Measurements from ENCODE around the gene MLC1.

Gene MLC1

DNA sequence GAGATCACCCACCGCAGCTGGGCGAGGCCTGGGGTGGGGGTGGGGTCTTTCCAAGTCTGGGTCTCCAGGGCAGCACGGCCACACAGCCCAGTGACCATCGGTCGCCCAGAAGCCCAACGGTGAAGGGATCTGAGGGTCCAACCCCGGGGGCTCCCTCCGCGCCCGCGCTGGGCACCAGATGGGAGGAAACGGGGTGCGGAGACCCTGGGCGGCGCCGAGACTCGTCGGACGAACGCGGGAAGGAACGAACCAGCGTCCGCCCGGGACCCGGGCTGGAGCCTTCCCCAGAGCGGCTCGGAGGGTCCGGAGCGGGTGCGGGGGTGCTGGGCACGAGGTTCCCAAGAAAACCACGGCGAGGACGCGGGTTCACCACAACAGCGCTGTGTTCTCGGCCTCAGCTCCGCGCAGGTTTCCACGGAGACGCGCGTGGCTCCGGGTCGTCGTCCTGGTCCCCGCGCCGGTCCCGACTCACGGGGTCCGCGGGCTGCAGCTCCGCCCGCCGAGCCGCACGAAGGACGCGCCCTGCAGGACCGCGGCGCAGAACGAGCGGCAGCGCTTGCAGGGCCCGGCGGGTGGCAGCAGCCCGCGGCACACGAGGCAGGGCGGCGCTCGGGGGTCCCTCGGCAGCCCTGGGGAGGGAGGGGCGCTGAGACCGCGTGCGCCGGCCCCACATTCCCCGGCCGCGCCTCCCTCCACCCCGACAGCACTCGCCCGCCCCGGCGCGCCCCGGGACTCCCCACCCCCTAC lies 70.4 kb downstream of the MLC1 start:
- Histone ChIP-seq H3K4me3 (ENCODE audit: low read length) (peak overlapping the region; percentile 51), H3K9ac (ENCODE audit: low read length) (no peak overlapping the region), H3K36me3 (ENCODE audit: control insufficient read depth, low read depth, low read length) (no peaks in the 10 kb centered on the region), H3K9me3 (ENCODE audit: control insufficient read depth, low read depth, low read length) (no peaks in the 10 kb centered on the region), H3K27ac (ENCODE audit: low read length) (no peak overlapping the region), H3K4me1 (ENCODE audit: control insufficient read depth, low read depth, low read length) (no peaks in the 10 kb centered on the region), H3K27me3 (ENCODE audit: control insufficient read depth, insufficient read depth, low read length) (peaks cover 83% of the 10 kb centered on the region)

- H3K9ac ChIP-seq (ENCODE audit: low read length), result no peak overlapping the region
- H3K4me1 ChIP-seq (ENCODE audit: control insufficient read depth, low read depth, low read length), result no peaks in the 10 kb centered on the region
- no peak overlapping the region for H3K4me3 ChIP-seq (ENCODE audit: low read length)
- no peaks in the 10 kb centered on the region for H3K36me3 ChIP-seq (ENCODE audit: control insufficient read depth, low read depth, low read length)
- H3K27me3 ChIP-seq (ENCODE audit: control insufficient read depth, insufficient read depth, low read length), result peaks cover 78% of the 10 kb centered on the region
- no peak overlapping the region for H3K27ac ChIP-seq (ENCODE audit: low read length)
- no peaks in the 10 kb centered on the region for H3K9me3 ChIP-seq (ENCODE audit: control insufficient read depth, low read depth, low read length)
Observed at GRCh38 chr22:50014053-50014501, 71.1 kb downstream of the MLC1 start.

DNA sequence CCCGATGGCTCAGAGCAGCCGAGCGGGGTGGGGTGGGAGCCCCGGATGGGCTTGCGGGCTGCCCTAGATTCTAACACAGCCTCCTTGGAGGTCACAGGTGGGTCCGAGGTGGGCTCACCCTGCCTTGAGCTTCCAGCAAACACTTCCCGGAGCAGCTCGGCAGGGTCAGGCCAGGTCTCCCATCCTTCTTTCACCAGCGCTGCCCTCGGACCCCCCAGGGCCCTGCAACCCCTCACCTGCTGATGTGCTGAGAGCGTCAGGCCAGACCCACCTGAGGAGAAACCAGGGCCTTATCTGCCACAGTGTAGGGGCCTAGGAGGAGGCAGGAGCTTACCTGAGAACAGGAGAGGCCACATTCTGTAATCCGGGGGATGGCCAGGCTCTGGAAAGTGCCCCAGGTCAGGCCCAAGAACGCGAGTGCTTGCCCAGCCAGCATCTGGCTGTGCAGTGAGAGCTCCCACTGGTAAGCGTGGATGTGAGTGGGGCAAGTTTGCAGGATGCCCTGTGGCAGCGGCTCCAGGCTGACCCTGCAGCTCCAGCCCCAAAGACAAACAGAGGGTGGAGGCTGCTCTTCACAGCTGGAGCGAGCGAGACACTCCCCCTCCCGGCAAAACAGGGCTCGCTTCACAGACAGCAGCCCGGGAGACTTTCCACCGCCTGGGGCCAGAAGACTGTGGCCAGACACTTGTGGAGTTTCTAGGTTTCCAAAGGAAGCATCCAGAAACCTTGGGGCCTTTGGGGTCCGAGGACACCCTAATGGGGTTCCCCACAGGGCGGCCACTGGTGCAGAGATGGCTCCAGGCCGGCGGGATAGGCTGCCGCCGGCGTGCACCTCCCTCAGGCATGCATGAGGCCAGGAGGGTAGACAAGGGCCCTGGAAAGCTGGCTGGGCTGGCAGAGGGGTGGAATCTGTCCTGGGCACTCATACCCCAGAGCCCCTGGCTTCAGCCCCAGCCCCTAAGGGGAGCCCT lies 72.7 kb downstream of the MLC1 start, which contains the start of gene IL17REL:
IL17REL (minus strand) TSS at position 555 of the 971 bp plus-strand sequence; CDS start at position 436, 119 bp downstream.
- Histone ChIP-seq H3K27ac (ENCODE audit: low read length) (no peak within 1 kb of the TSS), H3K4me3 (ENCODE audit: low read length) (no peak within 1 kb of the TSS), H3K27me3 (ENCODE audit: control insufficient read depth, insufficient read depth, low read length) (peaks cover 69% of the 10 kb centered on the region), H3K9ac (ENCODE audit: low read length) (no peak within 1 kb of the TSS), H3K4me1 (ENCODE audit: control insufficient read depth, low read depth, low read length) (no peaks in the 10 kb centered on the region), H3K36me3 (ENCODE audit: control insufficient read depth, low read depth, low read length) (no peaks in the 10 kb centered on the region), H3K9me3 (ENCODE audit: control insufficient read depth, low read depth, low read length) (no peaks in the 10 kb centered on the region)

GRCh38 chr22:50011447-50012210 lies 73.6 kb downstream of the MLC1 start:
- no peak overlapping the region for H3K4me3 ChIP-seq (ENCODE audit: low read length)
- H3K9me3 ChIP-seq (ENCODE audit: control insufficient read depth, low read depth, low read length), result no peaks in the 10 kb centered on the region
- H3K9ac ChIP-seq (ENCODE audit: low read length), result no peak overlapping the region
- no peaks in the 10 kb centered on the region for H3K36me3 ChIP-seq (ENCODE audit: control insufficient read depth, low read depth, low read length)
- H3K27ac ChIP-seq (ENCODE audit: low read length), result no peak overlapping the region
- no peaks in the 10 kb centered on the region for H3K4me1 ChIP-seq (ENCODE audit: control insufficient read depth, low read depth, low read length)
- peaks cover 65% of the 10 kb centered on the region for H3K27me3 ChIP-seq (ENCODE audit: control insufficient read depth, insufficient read depth, low read length)

DNA sequence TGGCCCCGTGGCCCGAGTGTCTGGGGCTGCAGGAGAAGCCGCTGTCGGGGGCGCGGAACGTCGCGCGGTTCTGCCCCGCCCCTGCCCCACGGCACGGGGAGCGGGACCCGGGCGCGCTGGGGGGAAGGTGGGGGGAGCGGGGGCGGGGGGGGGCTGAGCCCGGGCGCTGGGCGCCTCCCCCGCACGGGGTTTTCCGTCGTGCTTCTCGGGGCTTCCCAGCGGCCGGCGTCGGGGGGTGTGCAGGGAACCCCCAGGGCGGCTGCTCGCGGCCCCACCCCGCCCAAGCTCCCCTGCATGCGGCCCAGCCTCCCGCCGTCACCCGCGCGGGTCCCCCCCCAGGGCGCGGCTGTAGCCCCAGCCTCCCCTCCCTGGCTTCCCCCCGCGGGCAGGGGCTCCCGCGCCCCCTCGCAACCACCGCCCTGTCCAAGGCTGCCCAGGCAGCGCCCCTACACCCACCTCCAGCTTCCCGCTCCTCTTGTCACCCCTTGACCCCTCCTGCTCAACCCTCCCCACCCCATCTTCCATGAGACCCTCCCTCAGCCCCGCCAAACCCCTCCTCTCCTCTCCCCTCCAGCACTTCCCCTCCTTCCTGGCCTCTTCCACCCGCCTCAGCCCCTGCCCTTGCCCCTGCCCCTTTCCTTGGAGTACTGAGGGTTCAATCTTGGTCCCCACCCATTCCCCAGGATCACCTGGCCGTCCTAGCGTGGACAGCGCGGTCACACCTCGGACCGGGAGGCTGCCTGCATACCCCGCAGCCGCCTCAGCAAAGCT lies 74.4 kb downstream of the MLC1 start:
- H3K27me3 ChIP-seq (ENCODE audit: control insufficient read depth, insufficient read depth, low read length), result peaks cover 58% of the 10 kb centered on the region
- H3K9me3 ChIP-seq (ENCODE audit: control insufficient read depth, low read depth, low read length), result no peaks in the 10 kb centered on the region
- no peaks in the 10 kb centered on the region for H3K36me3 ChIP-seq (ENCODE audit: control insufficient read depth, low read depth, low read length)
- H3K4me3 ChIP-seq (ENCODE audit: low read length), result no peak overlapping the region
- no peak overlapping the region for H3K9ac ChIP-seq (ENCODE audit: low read length)
- no peak overlapping the region for H3K27ac ChIP-seq (ENCODE audit: low read length)
- no peaks in the 10 kb centered on the region for H3K4me1 ChIP-seq (ENCODE audit: control insufficient read depth, low read depth, low read length)

DNA sequence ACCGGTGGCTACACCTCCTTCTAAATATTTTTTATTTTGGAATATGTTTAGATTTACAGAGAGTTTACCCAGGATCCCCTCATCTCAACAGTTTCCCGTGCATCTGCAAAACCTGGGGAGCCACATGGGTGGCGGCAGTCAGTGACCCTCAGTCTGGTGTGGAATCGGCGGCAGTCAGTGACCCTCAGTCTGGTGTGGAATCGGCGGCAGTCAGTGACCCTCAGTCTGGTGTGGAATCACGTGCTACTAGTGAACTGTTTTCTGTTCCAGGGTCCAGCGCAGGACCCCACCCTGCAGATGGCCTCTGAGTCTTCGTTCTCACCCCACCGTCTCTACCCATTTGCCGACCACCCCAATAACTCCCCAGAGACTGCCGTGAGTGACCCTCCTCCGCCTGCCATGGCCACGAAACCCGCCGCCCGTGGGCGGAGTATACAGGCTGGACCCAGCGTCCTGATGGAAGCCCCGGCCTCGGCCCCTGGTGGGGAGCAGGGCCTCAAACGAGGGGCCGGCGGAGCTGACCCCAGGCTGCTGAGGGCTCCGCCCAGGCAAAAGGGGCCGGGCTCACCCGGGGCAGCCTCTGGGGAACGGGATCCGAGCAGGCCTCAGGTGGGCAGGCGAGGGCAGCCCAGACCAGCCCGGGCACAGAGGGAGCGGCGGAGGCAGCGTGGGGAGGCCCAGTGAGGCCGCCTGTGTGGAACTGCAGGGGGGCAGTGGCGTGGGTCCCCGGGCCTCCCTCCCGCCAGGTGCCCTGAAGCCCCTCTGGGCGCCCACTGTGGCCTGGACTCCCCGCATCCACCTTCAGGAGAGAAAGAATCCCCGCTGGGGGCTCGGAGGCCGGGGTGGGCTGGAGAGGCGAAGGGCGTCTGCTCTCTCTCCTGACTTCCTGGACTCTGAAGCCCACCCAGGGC lies 75.2 kb downstream of the MLC1 start:
- Histone ChIP-seq H3K9ac (ENCODE audit: low read length) (no peak overlapping the region), H3K27ac (ENCODE audit: low read length) (no peak overlapping the region), H3K9me3 (ENCODE audit: control insufficient read depth, low read depth, low read length) (no peaks in the 10 kb centered on the region), H3K27me3 (ENCODE audit: control insufficient read depth, insufficient read depth, low read length) (peaks cover 52% of the 10 kb centered on the region), H3K36me3 (ENCODE audit: control insufficient read depth, low read depth, low read length) (no peaks in the 10 kb centered on the region), H3K4me1 (ENCODE audit: control insufficient read depth, low read depth, low read length) (no peaks in the 10 kb centered on the region), H3K4me3 (ENCODE audit: low read length) (no peak overlapping the region)
